ENCODE results near the gene ABL2. TPM values are rescaled to one million over a fixed set of nuclear protein-coding genes. Genes with fewer than 3 reads are reported as not detected.
"Not testable (repeated sequence)": the region's sequence is repeated elsewhere in the genome, so short reads cannot be mapped to it uniquely, and the experiment has no call there.

Gene ABL2
- total and polyA plus RNA-seq, 10 donors = 1.3 to 21.7 (median 16.0) TPM

DNA sequence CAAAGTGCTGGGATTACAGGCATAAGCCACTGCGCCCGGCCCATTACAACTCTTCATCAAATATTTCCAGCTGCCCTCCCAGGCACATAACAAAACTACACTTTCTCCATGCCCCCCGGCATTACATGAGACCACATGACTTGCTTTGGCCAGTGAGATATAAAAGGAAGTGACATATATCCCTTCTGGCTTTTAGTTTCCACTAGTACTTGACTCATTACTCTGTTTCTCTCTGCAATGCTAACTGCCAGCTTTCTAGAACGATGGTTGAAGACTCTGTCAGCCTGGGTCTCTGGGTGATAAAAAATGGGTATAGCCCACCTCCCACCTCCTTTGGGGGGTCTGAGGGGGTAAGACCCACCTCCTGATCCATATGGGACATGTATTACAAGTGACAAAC, 24.2 kb downstream of the ABL2 start:
- H3K27me3 ChIP-seq (replicated peaks in 1 of 7) = no peaks in the 10 kb centered on the region
- WGBS, 5 donors = 88 to 95% (median 91%) methylated on average over 4 of the region's 4 CpGs
- no peaks in the 10 kb centered on the region for H3K36me3 ChIP-seq
- H3K27ac ChIP-seq = no peak overlapping the region
- DNase-seq = no peak
- peaks cover 0 to 20% (median 11%) of the 10 kb centered on the region in 6 donors for H3K4me1 ChIP-seq
- H3K9me3 ChIP-seq = no peaks in the 10 kb centered on the region
- TF ChIP-seq POLR2A (IDR thresholded peaks at IDR 0.05) (no peak), POLR2AphosphoS5 (IDR thresholded peaks at IDR 0.05) (no peak)
- TF ChIP-seq, protein P1, sequence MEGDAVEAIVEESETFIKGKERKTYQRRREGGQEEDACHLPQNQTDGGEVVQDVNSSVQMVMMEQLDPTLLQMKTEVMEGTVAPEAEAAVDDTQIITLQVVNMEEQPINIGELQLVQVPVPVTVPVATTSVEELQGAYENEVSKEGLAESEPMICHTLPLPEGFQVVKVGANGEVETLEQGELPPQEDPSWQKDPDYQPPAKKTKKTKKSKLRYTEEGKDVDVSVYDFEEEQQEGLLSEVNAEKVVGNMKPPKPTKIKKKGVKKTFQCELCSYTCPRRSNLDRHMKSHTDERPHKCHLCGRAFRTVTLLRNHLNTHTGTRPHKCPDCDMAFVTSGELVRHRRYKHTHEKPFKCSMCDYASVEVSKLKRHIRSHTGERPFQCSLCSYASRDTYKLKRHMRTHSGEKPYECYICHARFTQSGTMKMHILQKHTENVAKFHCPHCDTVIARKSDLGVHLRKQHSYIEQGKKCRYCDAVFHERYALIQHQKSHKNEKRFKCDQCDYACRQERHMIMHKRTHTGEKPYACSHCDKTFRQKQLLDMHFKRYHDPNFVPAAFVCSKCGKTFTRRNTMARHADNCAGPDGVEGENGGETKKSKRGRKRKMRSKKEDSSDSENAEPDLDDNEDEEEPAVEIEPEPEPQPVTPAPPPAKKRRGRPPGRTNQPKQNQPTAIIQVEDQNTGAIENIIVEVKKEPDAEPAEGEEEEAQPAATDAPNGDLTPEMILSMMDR (IDR thresholded peaks at IDR 0.05 in 8 of 11, conservative IDR thresholded peaks at IDR 0.05 in 3 of 11) = no peak
- H3K4me3 ChIP-seq = no peak overlapping the region
- intact Hi-C loops (cut with DNase I; ENCODE audit: low total_unique reads) = no loop called here

DNA sequence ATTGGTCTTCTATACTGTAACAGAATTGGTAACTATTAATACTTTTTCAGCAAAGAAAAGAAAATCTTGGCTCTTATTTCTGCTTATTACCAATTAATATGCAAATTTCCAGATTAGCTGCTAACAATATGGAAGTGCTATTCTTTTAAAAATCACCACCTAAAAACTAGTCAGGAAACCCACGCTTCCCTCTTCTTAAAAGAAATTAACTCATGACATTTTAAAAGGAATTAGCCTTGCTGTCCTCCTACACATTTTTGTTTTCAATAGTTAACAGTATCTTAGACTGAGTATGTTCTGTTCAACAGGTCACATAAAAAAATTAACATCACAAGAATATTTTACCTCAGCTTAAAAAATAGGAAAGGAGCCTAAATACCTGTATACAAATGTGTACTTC, 27.3 kb downstream of the ABL2 start:
- H3K9me3 ChIP-seq = no peaks in the 10 kb centered on the region
- 44 to 68% (median 56%) methylated on average over 1 of the region's 1 CpG for WGBS, 5 donors
- no peak for DNase-seq
- H3K36me3 ChIP-seq = no peaks in the 10 kb centered on the region
- H3K4me3 ChIP-seq = no peak overlapping the region
- TF ChIP-seq POLR2AphosphoS5 (IDR thresholded peaks at IDR 0.05) = no peak
- TF ChIP-seq, protein P1 (IDR thresholded peaks at IDR 0.05 in 8 of 11, conservative IDR thresholded peaks at IDR 0.05 in 3 of 11) = no peak
- TF ChIP-seq POLR2A (IDR thresholded peaks at IDR 0.05) = no peak
- no peaks in the 10 kb centered on the region for H3K27me3 ChIP-seq (replicated peaks in 1 of 7)
- intact Hi-C loops (cut with DNase I; ENCODE audit: low total_unique reads) = no loop called here
- peaks cover 0 to 20% (median 9%) of the 10 kb centered on the region in 6 donors for H3K4me1 ChIP-seq
- H3K27ac ChIP-seq = no peak overlapping the region

DNA sequence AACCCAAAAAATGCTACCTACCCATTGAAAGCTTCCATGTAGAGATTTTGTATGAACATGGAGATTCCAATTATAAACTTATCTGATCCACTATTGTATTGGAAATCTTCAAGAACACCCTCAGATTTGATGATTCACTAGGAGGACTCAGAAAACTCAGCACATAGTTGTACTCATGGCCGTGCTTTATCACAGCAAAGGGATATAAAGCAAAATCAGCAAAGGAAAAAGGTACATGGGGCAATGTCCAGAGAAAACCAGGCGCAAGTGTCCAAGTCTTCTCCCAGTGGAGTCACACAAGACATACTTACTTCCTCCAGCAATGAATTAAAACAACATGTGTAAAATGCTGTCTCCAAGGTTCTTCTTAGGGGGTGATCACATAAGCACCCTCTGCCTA, 28.9 kb downstream of the ABL2 start:
- TF ChIP-seq, protein P1 (IDR thresholded peaks at IDR 0.05 in 8 of 11, conservative IDR thresholded peaks at IDR 0.05 in 3 of 11) = no peak
- TF ChIP-seq POLR2A (IDR thresholded peaks at IDR 0.05) (no peak), POLR2AphosphoS5 (IDR thresholded peaks at IDR 0.05) (no peak)
- Histone ChIP-seq H3K9me3 (no peaks in the 10 kb centered on the region), H3K27me3 (replicated peaks in 1 of 7) (no peaks in the 10 kb centered on the region), H3K27ac (no peak overlapping the region), H3K4me1 (peaks cover 0 to 20% (median 9%) of the 10 kb centered on the region in 6 donors), H3K4me3 (no peak overlapping the region), H3K36me3 (no peaks in the 10 kb centered on the region)
- no peak for DNase-seq
- WGBS, 5 donors = 96 to 100% (median 97%) methylated on average over 2 of the region's 2 CpGs
- intact Hi-C loops (cut with DNase I; ENCODE audit: low total_unique reads) = no loop called here

DNA sequence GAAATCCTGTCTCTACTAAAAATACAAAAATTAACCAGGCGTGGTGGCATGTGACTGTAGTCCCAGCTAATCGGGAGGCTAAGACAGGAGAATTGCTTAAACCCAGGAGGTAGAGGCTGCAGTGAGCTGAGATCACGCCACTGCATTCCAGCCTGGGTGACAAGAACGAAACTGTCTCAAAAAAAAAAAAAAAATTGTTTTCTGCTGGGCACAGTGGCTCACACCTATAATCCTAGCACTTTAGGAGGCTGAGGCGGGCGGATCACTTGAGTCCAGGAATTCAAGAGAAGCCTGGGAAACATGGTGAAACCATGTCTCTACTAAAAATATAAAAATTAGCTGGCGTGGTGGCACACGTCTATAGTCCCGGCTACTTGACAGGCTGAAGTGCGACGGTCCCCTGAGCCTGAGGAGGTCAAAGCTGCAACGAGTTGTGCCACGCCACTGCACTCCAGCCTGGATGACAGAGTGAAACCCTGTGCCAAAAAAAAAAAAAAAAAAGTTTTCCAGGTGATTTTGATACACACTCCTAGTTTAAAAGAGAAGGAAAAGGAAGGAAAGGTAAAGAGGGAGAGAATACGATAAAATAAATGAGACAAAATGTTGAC, 31.7 kb downstream of the ABL2 start:
- no peak for DNase-seq
- TF ChIP-seq, protein P1 (IDR thresholded peaks at IDR 0.05 in 8 of 11, conservative IDR thresholded peaks at IDR 0.05 in 3 of 11) = no peak
- TF ChIP-seq POLR2A (IDR thresholded peaks at IDR 0.05) (no peak), POLR2AphosphoS5 (IDR thresholded peaks at IDR 0.05) (no peak)
- Histone ChIP-seq H3K27me3 (replicated peaks in 1 of 7) (no peaks in the 10 kb centered on the region), H3K27ac (no peak overlapping the region), H3K9me3 (no peaks in the 10 kb centered on the region), H3K36me3 (no peaks in the 10 kb centered on the region), H3K4me3 (no peak overlapping the region), H3K4me1 (peaks cover 0 to 34% (median 6%) of the 10 kb centered on the region in 6 donors)
- intact Hi-C loops (cut with DNase I; ENCODE audit: low total_unique reads) = no loop called here
- 92 to 97% (median 95%) methylated on average over 14 of the region's 14 CpGs for WGBS, 5 donors

DNA sequence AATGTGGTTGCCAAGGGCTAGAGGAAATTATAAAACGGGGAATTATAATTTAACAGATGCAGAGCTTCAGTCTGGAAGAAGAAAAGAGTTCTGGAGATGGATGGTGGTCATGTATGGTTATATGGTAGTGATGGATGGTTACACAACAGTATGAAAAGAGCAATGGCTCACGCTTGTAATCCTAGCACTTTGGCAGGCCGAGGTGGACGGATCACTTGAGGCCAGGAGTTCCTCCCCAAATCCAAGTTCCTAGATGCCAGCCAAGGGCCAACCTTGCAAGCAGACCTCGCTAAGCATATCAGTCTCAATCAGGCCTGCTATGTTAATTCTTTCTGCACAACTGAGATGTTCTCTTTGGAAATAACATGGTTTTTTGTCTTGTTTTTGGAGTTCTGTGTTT, 33.6 kb downstream of the ABL2 start:
- H3K27ac ChIP-seq; H3K4me3 ChIP-seq; intact Hi-C loops (cut with DNase I; ENCODE audit: low total_unique reads); H3K36me3 ChIP-seq; H3K9me3 ChIP-seq; DNase-seq; H3K27me3 ChIP-seq (replicated peaks in 1 of 7): not testable (repeated sequence)
- WGBS, 5 donors = 86 to 94% (median 90%) methylated on average over 5 of the region's 5 CpGs
- H3K4me1 ChIP-seq = peaks cover 0 to 34% (median 2%) of the 10 kb centered on the region in 6 donors
